ENCODE measurements around the gene ZNF175.
A peak's percentile ranks its signal among the peaks of the same experiment; 100 is the strongest.

GRCh38 chr19:51607920-51608562 lies 37.0 kb downstream of the ZNF175 start:
- TF ChIP-seq POLR2AphosphoS5 (IDR thresholded peaks at IDR 0.05) (no peak), CTCF (IDR thresholded peaks at IDR 0.05) (peak; percentile 31 to 64 (median 56))
